NCI-H526 (cell line): ENCODE data around the gene ELMOD1.

ENCODE experiments used
- DNase-seq, 2 experiments: peaks; one replicate each; lab custom pipeline; 2025; lab: John Stamatoyannopoulos, UW

Gene ELMOD1

GRCh38 chr11:107646783-107647182, 55.8 kb downstream of the ELMOD1 start:
- DNase-seq, result no peak

- DNase-seq, result no peak
Observed at GRCh38 chr11:107648242-107648641, 57.3 kb downstream of the ELMOD1 start.

- peak in 1 of 2 experiments; percentile 34 for DNase-seq
Observed at GRCh38 chr11:107651672-107652071, 60.7 kb downstream of the ELMOD1 start.

- DNase-seq, result no peak
Observed at GRCh38 chr11:107653076-107653475, 62.1 kb downstream of the ELMOD1 start.

- no peak for DNase-seq
Observed at GRCh38 chr11:107655602-107656001, 64.7 kb downstream of the ELMOD1 start.

GRCh38 chr11:107659310-107659709, 68.4 kb downstream of the ELMOD1 start:
- DNase-seq, result no peak

GRCh38 chr11:107660066-107660465, 69.1 kb downstream of the ELMOD1 start:
- DNase-seq, result no peak

GRCh38 chr11:107661656-107662055, 70.7 kb downstream of the ELMOD1 start:
- DNase-seq, result no peak

- DNase-seq, result peak; percentile 92 to 97
Observed at GRCh38 chr11:107665018-107665417, 74.1 kb downstream of the ELMOD1 start.

- peak in 1 of 2 experiments; percentile 45 for DNase-seq
Observed at GRCh38 chr11:107666911-107667613, 76.1 kb downstream of the ELMOD1 start.

- no peak for DNase-seq
Observed at GRCh38 chr11:107669191-107669740, 78.3 kb downstream of the ELMOD1 start.

- no peak for DNase-seq
Observed at GRCh38 chr11:107669893-107670601, 79.1 kb downstream of the ELMOD1 start.

GRCh38 chr11:107675902-107676301, 85.0 kb downstream of the ELMOD1 start:
- no peak for DNase-seq

GRCh38 chr11:107676336-107677057, 85.5 kb downstream of the ELMOD1 start:
- DNase-seq, result peak in 1 of 2 experiments; percentile 16

GRCh38 chr11:107677924-107678631, 87.1 kb downstream of the ELMOD1 start:
- no peak for DNase-seq

GRCh38 chr11:107678632-107678971, 87.7 kb downstream of the ELMOD1 start:
- no peak for DNase-seq

GRCh38 chr11:107679255-107680024, 88.5 kb downstream of the ELMOD1 start:
- DNase-seq, result no peak

- no peak for DNase-seq
Observed at GRCh38 chr11:107682171-107682570, 91.2 kb downstream of the ELMOD1 start.

- DNase-seq, result peak in 1 of 2 experiments; percentile 32
Observed at GRCh38 chr11:107682572-107682971, 91.6 kb downstream of the ELMOD1 start.

GRCh38 chr11:107683061-107683460, 92.1 kb downstream of the ELMOD1 start:
- no peak for DNase-seq

- DNase-seq, result peak in 1 of 2 experiments; percentile 42
Observed at GRCh38 chr11:107683807-107684206, 92.9 kb downstream of the ELMOD1 start.
